A549 (cell line): Measurements from ENCODE around the gene ODF4. TPM values are rescaled to one million over a fixed set of nuclear protein-coding genes. Genes with fewer than 3 reads are reported as not detected.

Experiments used
- ATAC-seq, 2 experiments: fragments of 200-7000 bp in 1 of 2; fragments of >200 bp in 1 of 2; cut with Nextera tagmentation in 1 of 2; cut with Tn5 transposase in 1 of 2; 3 replicates each; pipeline versions ENCODE4 v1.8.0 to v1.9.1; 2018 to 2020; ENCODE audit warnings: mild to moderate bottlenecking in 1 of 2, moderate library complexity in 1 of 2
- CTCF ChIA-PET: fragments of 300-600 bp; sonication (Branson Sonifier 250); formaldehyde crosslinking; extraction: SDS; loops from one replicate; lab custom pipeline; 2021; ENCODE audit warnings: antibody characterized with exemption, inconsistent platforms; lab: Yijun Ruan, JAX
- POLR2A ChIA-PET: fragments of 350-600 bp; formaldehyde crosslinking; extraction: SDS; loops from one replicate; lab custom pipeline; 2021; ENCODE audit warnings: antibody characterized with exemption, inconsistent platforms; lab: Yijun Ruan, JAX
- DNase-seq, 2 experiments: peaks; one replicate each; pipeline versions ENCODE4 v3.0.0 to v3.0.0-alpha.2; 2011 to 2016; ENCODE audit warnings: low read depth in 1 of 2, low spot score in 1 of 2
- FAIRE-seq: peaks from 2 replicates; lab custom pipeline; 2011; peaks lifted over from hg19 to GRCh38; lab: Jason Lieb, UNC
- H3K27ac ChIP-seq, 2 experiments: fragments of >200 bp; sonication (Bioruptor Twin); formaldehyde crosslinking; 3 replicates each; pipeline ENCODE4 v1.5.1; 2016 to 2017
- H3K4me1 ChIP-seq: fragments of >200 bp; sonication (Bioruptor Twin); formaldehyde crosslinking; 3 replicates; pipeline ENCODE4 v1.6.1; 2016
- H3K4me2 ChIP-seq: fragments of >200 bp; sonication (Bioruptor Twin); formaldehyde crosslinking; 3 replicates; pipeline ENCODE4 v1.6.1; 2016
- H3K4me3 ChIP-seq: fragments of >200 bp; sonication (Bioruptor Twin); formaldehyde crosslinking; 3 replicates; pipeline ENCODE4 v1.5.1; 2016
- H3K9me3 ChIP-seq: fragments of >200 bp; sonication (Bioruptor Twin); formaldehyde crosslinking; 3 replicates; pipeline ENCODE4 v1.6.1; 2016
- BHLHE40 ChIP-seq: IDR thresholded peaks from 2 replicates; pipeline ENCODE4 v1.6.1; 2012; ENCODE audit warnings: low read depth, low read length, inconsistent platforms
- CBX2 ChIP-seq: fragments of 200-600 bp; sonication (generic); IDR thresholded peaks from 2 replicates; pipeline ENCODE4 v1.6.1; 2016; ENCODE audit warnings: low read depth, mild to moderate bottlenecking, borderline replicate concordance
- CBX8 ChIP-seq: fragments of 200-600 bp; sonication (generic); IDR thresholded peaks from 2 replicates; pipeline ENCODE4 v1.6.1; 2016
- CEBPB ChIP-seq, 2 experiments: fragments of >200 bp in 1 of 2; sonication (Bioruptor Twin) in 1 of 2; formaldehyde crosslinking in 1 of 2; IDR thresholded peaks; 2 replicates each; pipeline ENCODE4 v1.6.1; 2012 to 2016
- CHD2 ChIP-seq: fragments of 150-350 bp; IDR thresholded peaks from 2 replicates; pipeline ENCODE4 v1.6.1; 2014; ENCODE audit warnings: low read length; ENCODE audit not compliant: partially characterized antibody
- EHMT2 ChIP-seq: fragments of 200-600 bp; sonication (generic); IDR thresholded peaks from 2 replicates; pipeline ENCODE4 v1.6.1; 2016; ENCODE audit warnings: antibody characterized with exemption, low read depth, mild to moderate bottlenecking, moderate library complexity
- FOSB ChIP-seq: fragments of 250-450 bp; sonication (Bioruptor Pico); IDR thresholded peaks from 2 replicates; pipeline ENCODE4 v1.5.0; 2020; ENCODE audit warnings: mild to moderate bottlenecking, moderate library complexity
- FOSL2 ChIP-seq, 2 experiments: fragments of 450-650 bp in 1 of 2; fragments of >200 bp in 1 of 2; sonication (Bioruptor Twin) in 1 of 2; formaldehyde crosslinking; IDR thresholded peaks; 2 replicates each; pipeline versions ENCODE4 v1.5.0 to v1.6.1; 2016 to 2020; ENCODE audit warnings: mild to moderate bottlenecking in 1 of 2, moderate library complexity in 1 of 2
- HDAC2 ChIP-seq: fragments of 200-600 bp; sonication (generic); IDR thresholded peaks from 2 replicates; pipeline ENCODE4 v1.6.1; 2016
- HOXA7 ChIP-seq: fragments of 250-450 bp; sonication (Bioruptor Pico); IDR thresholded peaks from 2 replicates; pipeline ENCODE4 v1.5.0; 2020; ENCODE audit warnings: mild to moderate bottlenecking, moderate library complexity
- JUN ChIP-seq, 2 experiments: fragments of >200 bp; sonication (Bioruptor Twin); formaldehyde crosslinking; IDR thresholded peaks; 2 replicates in 1 of 2; 3 replicates in 1 of 2; pipeline ENCODE4 v1.6.1; 2016 to 2017
- JUNB ChIP-seq: fragments of >200 bp; sonication (Bioruptor Twin); formaldehyde crosslinking; IDR thresholded peaks from 2 replicates; pipeline ENCODE4 v1.6.1; 2016
- KDM1A ChIP-seq: fragments of 200-600 bp; sonication (generic); IDR thresholded peaks from 2 replicates; pipeline ENCODE4 v1.6.1; 2016; ENCODE audit warnings: low read depth, mild to moderate bottlenecking
- MAFK ChIP-seq: fragments of 450-650 bp; IDR thresholded peaks from 2 replicates; pipeline ENCODE4 v1.6.1; 2014; ENCODE audit not compliant: partially characterized antibody
- NR3C1 ChIP-seq: fragments of >200 bp; sonication (Bioruptor Twin); formaldehyde crosslinking; IDR thresholded peaks from 3 replicates; pipeline ENCODE4 v1.6.1; 2017
- RAD21 ChIP-seq, 2 experiments: fragments of >200 bp in 1 of 2; sonication (Bioruptor Twin) in 1 of 2; formaldehyde crosslinking in 1 of 2; IDR thresholded peaks in 1 of 2; conservative IDR thresholded peaks in 1 of 2; 2 replicates in 1 of 2; 3 replicates in 1 of 2; pipeline ENCODE4 v1.6.1; 2012 to 2018; ENCODE audit warnings: inconsistent platforms in 1 of 2
- RCOR1 ChIP-seq: fragments of 150-350 bp; IDR thresholded peaks from 2 replicates; pipeline ENCODE4 v1.6.1; 2014; ENCODE audit warnings: antibody characterized with exemption, low read length, low read depth
- SREBF2 ChIP-seq: fragments of 450-650 bp; IDR thresholded peaks from 2 replicates; pipeline ENCODE4 v1.6.1; 2014; ENCODE audit warnings: mild to moderate bottlenecking, moderate library complexity
- TFCP2L1 ChIP-seq: fragments of 250-450 bp; sonication (Bioruptor Pico); IDR thresholded peaks from 2 replicates; pipeline ENCODE4 v1.5.0; 2021; ENCODE audit warnings: mild to moderate bottlenecking
- TP53 ChIP-seq: fragments of 250-450 bp; sonication (Bioruptor Pico); IDR thresholded peaks from 2 replicates; pipeline ENCODE4 v1.5.0; 2021; ENCODE audit warnings: mild to moderate bottlenecking, moderate library complexity
- ZFP36 ChIP-seq: fragments of 450-650 bp; IDR thresholded peaks from 2 replicates; pipeline ENCODE4 v1.6.1; 2014; ENCODE audit warnings: borderline replicate concordance; ENCODE audit not compliant: partially characterized antibody
- ZNF302 ChIP-seq: fragments of 250-450 bp; sonication (Bioruptor Pico); IDR thresholded peaks from 2 replicates; pipeline ENCODE4 v1.9.0; 2021; ENCODE audit warnings: inconsistent platforms, mild to moderate bottlenecking, moderate library complexity
- ZSCAN20 ChIP-seq: fragments of 250-450 bp; sonication (Bioruptor Pico); IDR thresholded peaks from 2 replicates; pipeline ENCODE4 v1.8.0; 2022; ENCODE audit warnings: mild to moderate bottlenecking, moderate library complexity
- WGBS: methylation state at CpG from one replicate; pipeline ENCODE4 v1.1.6; 2017; ENCODE audit errors: missing lambda C conversion rate; 5-methylcytosine and 5-hydroxymethylcytosine counted together
- polyA plus RNA-seq, 4 experiments: library from polyadenylated mRNA; depleted of rRNA in 3 of 4; stranded (reverse); fragments of >200 nt; fragmentation: RNase III in 1 of 4; extraction: RNeasy Plus Mini Kit Qiagen cat#74134 plus additional on column Dnase treatment in 1 of 4; gene quantifications; 2 replicates in 3 of 4; 3 replicates in 1 of 4; pipeline ENCODE4 v1.2.3, GENCODE V29; 2011 to 2017
- TF ChIP-seq, protein P1 (sequence below): IDR thresholded peaks from 2 replicates; pipeline ENCODE4 v1.6.1; 2012; ENCODE audit warnings: low read depth, borderline replicate concordance
- TF ChIP-seq, protein P2 (sequence below): fragments of >200 bp; sonication (Bioruptor Twin); formaldehyde crosslinking; IDR thresholded peaks from 3 replicates; pipeline ENCODE4 v1.6.1; 2016
- TF ChIP-seq, protein P3 (sequence below): fragments of 250-450 bp; sonication (Bioruptor Pico); IDR thresholded peaks from 2 replicates; pipeline ENCODE4 v1.5.0; 2021; ENCODE audit warnings: mild to moderate bottlenecking, moderate library complexity, borderline replicate concordance
- TF ChIP-seq, protein P4 (sequence below): fragments of 450-650 bp; IDR thresholded peaks from 2 replicates; pipeline ENCODE4 v1.6.1; 2014; ENCODE audit warnings: antibody characterized with exemption
- TF ChIP-seq, protein P5 (sequence below): fragments of >200 bp; sonication (Bioruptor Twin); formaldehyde crosslinking; IDR thresholded peaks from 3 replicates; pipeline ENCODE4 v1.5.1; 2016
- TF ChIP-seq, protein P6 (sequence below): IDR thresholded peaks from 2 replicates; pipeline ENCODE4 v1.6.1; 2012

The ODF4 gene
- polyA plus RNA-seq, 2 of the 4 experiments (the other 2 are of a cell fraction) = not detected

DNA sequence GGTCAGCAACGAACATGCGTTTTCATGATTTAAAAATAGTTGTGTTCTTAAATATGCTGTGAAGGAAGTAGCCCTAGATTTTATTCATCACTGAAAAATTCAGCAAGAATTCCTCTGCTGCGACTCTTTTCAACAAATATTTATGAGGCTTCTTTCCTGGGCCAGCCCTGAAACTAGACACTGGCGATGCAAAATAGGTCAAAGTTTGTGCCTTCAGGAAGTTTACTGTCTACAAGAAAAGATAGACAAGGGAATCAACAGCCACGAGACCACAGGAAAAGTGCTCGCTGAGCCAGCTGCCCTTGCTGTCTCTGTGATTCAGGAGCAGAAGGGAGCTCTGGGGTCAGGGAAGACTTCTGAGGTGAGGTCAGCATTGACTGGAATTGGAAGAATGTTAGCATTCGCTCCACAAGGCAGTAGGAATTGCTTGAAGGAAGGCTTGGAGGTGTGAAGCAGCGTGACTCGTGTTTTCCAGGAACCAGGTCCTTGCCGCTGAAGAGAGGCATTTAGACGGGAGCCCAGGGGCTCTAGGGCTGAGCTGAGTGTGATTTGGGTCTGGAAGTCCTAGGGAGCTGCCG is 45.2 kb downstream of the ODF4 start:
- ChIA-PET CTCF (interaction anchor here (0.6 to 8.2 kb wide), 11 partner anchors 10 to 1147 kb away, joined by 3 to 82 read pairs (median 6); partner anchors contain the start of genes NDEL1 and RNF222), POLR2A (interaction anchor here (1.0 to 1.2 kb wide), 2 partner anchors 8 to 25 kb away, joined by 3 read pairs; no protein-coding TSS in a partner anchor)
- peak overlapping the region; percentile 67 for H3K4me2 ChIP-seq
- FAIRE-seq (no peak), DNase-seq (peak; percentile 38 to 79), ATAC-seq (peak in 1 of 2 experiments; percentile 10; a peak in 3 of 6 replicates)
- TF ChIP-seq HOXA7 (CRISPR knock-in tag) (no peak), TP53 (CRISPR knock-in tag) (no peak), ZFP36 (no peak), CBX8 (no peak), HDAC2 (no peak), CHD2 (no peak), CBX2 (no peak), CEBPB (IDR thresholded peaks at IDR 0.05) (no peak), JUN (IDR thresholded peaks at IDR 0.05) (no peak), JUNB (no peak), FOSL2 (IDR thresholded peaks at IDR 0.05) (no peak), FOSL2 (CRISPR knock-in tag; IDR thresholded peaks at IDR 0.05) (peak; percentile 30; the same call in 1 of the 2 replicates), KDM1A (no peak), RCOR1 (no peak), NR3C1 (no peak), EHMT2 (no peak), RAD21 (conservative IDR thresholded peaks at IDR 0.05 in 1 of 2, IDR thresholded peaks at IDR 0.05 in 1 of 2) (no peak), ZSCAN20 (CRISPR knock-in tag) (no peak), ZNF302 (CRISPR knock-in tag) (no peak), BHLHE40 (no peak), SREBF2 (no peak), TFCP2L1 (peak; percentile 33; the same call in 1 of the 2 replicates), MAFK (no peak), FOSB (no peak)
- TF ChIP-seq, protein P1, sequence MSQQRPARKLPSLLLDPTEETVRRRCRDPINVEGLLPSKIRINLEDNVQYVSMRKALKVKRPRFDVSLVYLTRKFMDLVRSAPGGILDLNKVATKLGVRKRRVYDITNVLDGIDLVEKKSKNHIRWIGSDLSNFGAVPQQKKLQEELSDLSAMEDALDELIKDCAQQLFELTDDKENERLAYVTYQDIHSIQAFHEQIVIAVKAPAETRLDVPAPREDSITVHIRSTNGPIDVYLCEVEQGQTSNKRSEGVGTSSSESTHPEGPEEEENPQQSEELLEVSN = peak; percentile 35; the same call in 1 of the 2 replicates
- TF ChIP-seq, protein P2, sequence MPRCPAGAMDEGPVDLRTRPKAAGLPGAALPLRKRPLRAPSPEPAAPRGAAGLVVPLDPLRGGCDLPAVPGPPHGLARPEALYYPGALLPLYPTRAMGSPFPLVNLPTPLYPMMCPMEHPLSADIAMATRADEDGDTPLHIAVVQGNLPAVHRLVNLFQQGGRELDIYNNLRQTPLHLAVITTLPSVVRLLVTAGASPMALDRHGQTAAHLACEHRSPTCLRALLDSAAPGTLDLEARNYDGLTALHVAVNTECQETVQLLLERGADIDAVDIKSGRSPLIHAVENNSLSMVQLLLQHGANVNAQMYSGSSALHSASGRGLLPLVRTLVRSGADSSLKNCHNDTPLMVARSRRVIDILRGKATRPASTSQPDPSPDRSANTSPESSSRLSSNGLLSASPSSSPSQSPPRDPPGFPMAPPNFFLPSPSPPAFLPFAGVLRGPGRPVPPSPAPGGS = no peak
- TF ChIP-seq, protein P3, sequence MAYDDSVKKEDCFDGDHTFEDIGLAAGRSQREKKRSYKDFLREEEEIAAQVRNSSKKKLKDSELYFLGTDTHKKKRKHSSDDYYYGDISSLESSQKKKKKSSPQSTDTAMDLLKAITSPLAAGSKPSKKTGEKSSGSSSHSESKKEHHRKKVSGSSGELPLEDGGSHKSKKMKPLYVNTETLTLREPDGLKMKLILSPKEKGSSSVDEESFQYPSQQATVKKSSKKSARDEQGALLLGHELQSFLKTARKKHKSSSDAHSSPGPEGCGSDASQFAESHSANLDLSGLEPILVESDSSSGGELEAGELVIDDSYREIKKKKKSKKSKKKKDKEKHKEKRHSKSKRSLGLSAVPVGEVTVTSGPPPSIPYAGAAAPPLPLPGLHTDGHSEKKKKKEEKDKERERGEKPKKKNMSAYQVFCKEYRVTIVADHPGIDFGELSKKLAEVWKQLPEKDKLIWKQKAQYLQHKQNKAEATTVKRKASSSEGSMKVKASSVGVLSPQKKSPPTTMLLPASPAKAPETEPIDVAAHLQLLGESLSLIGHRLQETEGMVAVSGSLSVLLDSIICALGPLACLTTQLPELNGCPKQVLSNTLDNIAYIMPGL (CRISPR knock-in tag) = no peak
- TF ChIP-seq, protein P4, sequence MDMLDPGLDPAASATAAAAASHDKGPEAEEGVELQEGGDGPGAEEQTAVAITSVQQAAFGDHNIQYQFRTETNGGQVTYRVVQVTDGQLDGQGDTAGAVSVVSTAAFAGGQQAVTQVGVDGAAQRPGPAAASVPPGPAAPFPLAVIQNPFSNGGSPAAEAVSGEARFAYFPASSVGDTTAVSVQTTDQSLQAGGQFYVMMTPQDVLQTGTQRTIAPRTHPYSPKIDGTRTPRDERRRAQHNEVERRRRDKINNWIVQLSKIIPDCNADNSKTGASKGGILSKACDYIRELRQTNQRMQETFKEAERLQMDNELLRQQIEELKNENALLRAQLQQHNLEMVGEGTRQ = no peak
- TF ChIP-seq, protein P5, sequence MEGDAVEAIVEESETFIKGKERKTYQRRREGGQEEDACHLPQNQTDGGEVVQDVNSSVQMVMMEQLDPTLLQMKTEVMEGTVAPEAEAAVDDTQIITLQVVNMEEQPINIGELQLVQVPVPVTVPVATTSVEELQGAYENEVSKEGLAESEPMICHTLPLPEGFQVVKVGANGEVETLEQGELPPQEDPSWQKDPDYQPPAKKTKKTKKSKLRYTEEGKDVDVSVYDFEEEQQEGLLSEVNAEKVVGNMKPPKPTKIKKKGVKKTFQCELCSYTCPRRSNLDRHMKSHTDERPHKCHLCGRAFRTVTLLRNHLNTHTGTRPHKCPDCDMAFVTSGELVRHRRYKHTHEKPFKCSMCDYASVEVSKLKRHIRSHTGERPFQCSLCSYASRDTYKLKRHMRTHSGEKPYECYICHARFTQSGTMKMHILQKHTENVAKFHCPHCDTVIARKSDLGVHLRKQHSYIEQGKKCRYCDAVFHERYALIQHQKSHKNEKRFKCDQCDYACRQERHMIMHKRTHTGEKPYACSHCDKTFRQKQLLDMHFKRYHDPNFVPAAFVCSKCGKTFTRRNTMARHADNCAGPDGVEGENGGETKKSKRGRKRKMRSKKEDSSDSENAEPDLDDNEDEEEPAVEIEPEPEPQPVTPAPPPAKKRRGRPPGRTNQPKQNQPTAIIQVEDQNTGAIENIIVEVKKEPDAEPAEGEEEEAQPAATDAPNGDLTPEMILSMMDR = no peak
- TF ChIP-seq, protein P6, sequence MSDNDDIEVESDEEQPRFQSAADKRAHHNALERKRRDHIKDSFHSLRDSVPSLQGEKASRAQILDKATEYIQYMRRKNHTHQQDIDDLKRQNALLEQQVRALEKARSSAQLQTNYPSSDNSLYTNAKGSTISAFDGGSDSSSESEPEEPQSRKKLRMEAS = peak; percentile 68
- H3K9me3 ChIP-seq = no peaks in the 10 kb centered on the region
- peak overlapping the region; percentile 97 for H3K4me3 ChIP-seq
- peaks cover 29% of the 10 kb centered on the region for H3K4me1 ChIP-seq
- peak overlapping the region; percentile 40 to 99; a peak in 4 of 6 replicates for H3K27ac ChIP-seq
- 44% methylated on average over 12 of the region's 12 CpGs for WGBS
